Dermis microvascular lymphatic vessel endothelial cell (primary cell): ENCODE data around the gene SOAT1. TPM values are rescaled to one million over a fixed set of nuclear protein-coding genes. Genes with fewer than 3 reads are reported as not detected.

Source experiments
- DNase-seq, 2 donors: peaks; one replicate each; pipeline versions ENCODE4 v3.0.0 to v3.0.0-alpha.2; 2010; ENCODE audit warnings: low read depth in 2 of 2
- total RNA-seq: library from RNA; depleted of rRNA; stranded (reverse); fragments of >200 nt; gene quantifications from 2 replicates; pipeline ENCODE4 v1.2.1, GENCODE V29; 2014

Gene SOAT1
- total RNA-seq, 1 donor from 2014 or later, result 13.4 TPM

GRCh38 chr1:179305450-179305849 lies 11.9 kb downstream of the SOAT1 start:
- no peak for DNase-seq

- DNase-seq, result no peak
Observed at GRCh38 chr1:179310291-179310690, 16.7 kb downstream of the SOAT1 start.

- DNase-seq, result no peak
Observed at GRCh38 chr1:179310721-179311120, 17.1 kb downstream of the SOAT1 start.

- DNase-seq, result no peak
Observed at GRCh38 chr1:179311149-179311700, 17.6 kb downstream of the SOAT1 start.

GRCh38 chr1:179313004-179313403 lies 19.4 kb downstream of the SOAT1 start:
- DNase-seq, result no peak

GRCh38 chr1:179314928-179315327 lies 21.3 kb downstream of the SOAT1 start:
- DNase-seq, result no peak

- no peak for DNase-seq
Observed at GRCh38 chr1:179318491-179318890, 24.9 kb downstream of the SOAT1 start.

GRCh38 chr1:179321533-179322216 lies 28.1 kb downstream of the SOAT1 start:
- no peak for DNase-seq

GRCh38 chr1:179322557-179322956 lies 29.0 kb downstream of the SOAT1 start:
- DNase-seq, result no peak

- no peak for DNase-seq
Observed at GRCh38 chr1:179323436-179323835, 29.8 kb downstream of the SOAT1 start.

GRCh38 chr1:179325836-179326235 lies 32.2 kb downstream of the SOAT1 start:
- DNase-seq, result no peak

- DNase-seq, result no peak
Observed at GRCh38 chr1:179326746-179327145, 33.1 kb downstream of the SOAT1 start.

GRCh38 chr1:179327196-179327595 lies 33.6 kb downstream of the SOAT1 start:
- DNase-seq, result no peak

- no peak for DNase-seq
Observed at GRCh38 chr1:179327679-179328078, 34.1 kb downstream of the SOAT1 start.

- DNase-seq, result no peak
Observed at GRCh38 chr1:179329862-179330261, 36.3 kb downstream of the SOAT1 start.

- no peak for DNase-seq
Observed at GRCh38 chr1:179334440-179334839, 40.8 kb downstream of the SOAT1 start.

GRCh38 chr1:179337288-179337687 lies 43.7 kb downstream of the SOAT1 start:
- DNase-seq, result no peak

- no peak for DNase-seq
Observed at GRCh38 chr1:179337942-179338560, 44.5 kb downstream of the SOAT1 start.

GRCh38 chr1:179340918-179341317 lies 47.3 kb downstream of the SOAT1 start:
- no peak for DNase-seq

- DNase-seq, result no peak
Observed at GRCh38 chr1:179341943-179342547, 48.4 kb downstream of the SOAT1 start.

- no peak for DNase-seq
Observed at GRCh38 chr1:179342740-179343404, 49.3 kb downstream of the SOAT1 start.

GRCh38 chr1:179351281-179351680 lies 57.7 kb downstream of the SOAT1 start:
- no peak for DNase-seq
